Measurements from ENCODE around the gene LMLN.
"Not testable (repeated sequence)": the region's sequence is repeated elsewhere in the genome, so short reads cannot be mapped to it uniquely, and the experiment has no call there.

- TF ChIP-seq, protein P1, sequence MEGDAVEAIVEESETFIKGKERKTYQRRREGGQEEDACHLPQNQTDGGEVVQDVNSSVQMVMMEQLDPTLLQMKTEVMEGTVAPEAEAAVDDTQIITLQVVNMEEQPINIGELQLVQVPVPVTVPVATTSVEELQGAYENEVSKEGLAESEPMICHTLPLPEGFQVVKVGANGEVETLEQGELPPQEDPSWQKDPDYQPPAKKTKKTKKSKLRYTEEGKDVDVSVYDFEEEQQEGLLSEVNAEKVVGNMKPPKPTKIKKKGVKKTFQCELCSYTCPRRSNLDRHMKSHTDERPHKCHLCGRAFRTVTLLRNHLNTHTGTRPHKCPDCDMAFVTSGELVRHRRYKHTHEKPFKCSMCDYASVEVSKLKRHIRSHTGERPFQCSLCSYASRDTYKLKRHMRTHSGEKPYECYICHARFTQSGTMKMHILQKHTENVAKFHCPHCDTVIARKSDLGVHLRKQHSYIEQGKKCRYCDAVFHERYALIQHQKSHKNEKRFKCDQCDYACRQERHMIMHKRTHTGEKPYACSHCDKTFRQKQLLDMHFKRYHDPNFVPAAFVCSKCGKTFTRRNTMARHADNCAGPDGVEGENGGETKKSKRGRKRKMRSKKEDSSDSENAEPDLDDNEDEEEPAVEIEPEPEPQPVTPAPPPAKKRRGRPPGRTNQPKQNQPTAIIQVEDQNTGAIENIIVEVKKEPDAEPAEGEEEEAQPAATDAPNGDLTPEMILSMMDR (IDR thresholded peaks at IDR 0.05) = not testable (repeated sequence)
- not testable (repeated sequence) for TF ChIP-seq POLR2A (IDR thresholded peaks at IDR 0.05)
Observed at GRCh38 chr3:197927578-197927977, 32.4 kb upstream of the LMLN start.
